GM19025 (cell line): Measurements from ENCODE around the gene SLC12A5.
A peak's percentile ranks its signal among the peaks of the same experiment; 100 is the strongest.

Source experiments
- ATAC-seq: cut with Tn5 transposase; IDR thresholded peaks from one replicate; pipeline ENCODE4 v1.9.1; 2021; ENCODE audit warnings: mild to moderate bottlenecking, low read depth, moderate library complexity; ENCODE audit not compliant: unreplicated experiment

SLC12A5 gene

GRCh38 chr20:46006022-46006705, 22.9 kb upstream of the SLC12A5 start:
- ATAC-seq = no peak

- no peak for ATAC-seq
These were observed 22.1 kb upstream of the SLC12A5 start for GRCh38 chr20:46006964-46007363.

GRCh38 chr20:46007671-46008070, 21.3 kb upstream of the SLC12A5 start:
- ATAC-seq = no peak

GRCh38 chr20:46009816-46010215, 19.2 kb upstream of the SLC12A5 start:
- no peak for ATAC-seq

GRCh38 chr20:46010491-46011391, 18.3 kb upstream of the SLC12A5 start:
- no peak for ATAC-seq

- no peak for ATAC-seq
These were observed 17.2 kb upstream of the SLC12A5 start for GRCh38 chr20:46011631-46012482.

- ATAC-seq = no peak
These were observed 16.1 kb upstream of the SLC12A5 start for GRCh38 chr20:46012921-46013320.

GRCh38 chr20:46013322-46013828, 15.6 kb upstream of the SLC12A5 start:
- no peak for ATAC-seq

GRCh38 chr20:46013829-46014516, 15.0 kb upstream of the SLC12A5 start:
- peak; percentile 64 for ATAC-seq

GRCh38 chr20:46014517-46015396, 14.3 kb upstream of the SLC12A5 start:
- ATAC-seq = no peak

- no peak for ATAC-seq
These were observed 11.7 kb upstream of the SLC12A5 start for GRCh38 chr20:46017272-46017671.

GRCh38 chr20:46018112-46018511, 10.9 kb upstream of the SLC12A5 start:
- no peak for ATAC-seq

- ATAC-seq = no peak
These were observed 10.4 kb upstream of the SLC12A5 start for GRCh38 chr20:46018611-46019010.

- ATAC-seq = no peak
These were observed 8.5 kb upstream of the SLC12A5 start for GRCh38 chr20:46020555-46020954.

GRCh38 chr20:46021361-46022359, 7.4 kb upstream of the SLC12A5 start:
- ATAC-seq = no peak

- ATAC-seq = no peak
These were observed 6.4 kb upstream of the SLC12A5 start for GRCh38 chr20:46022411-46023147.

GRCh38 chr20:46023148-46023484, 5.9 kb upstream of the SLC12A5 start:
- ATAC-seq = no peak
